PC-9 (cell line): ENCODE data around the gene SFRP5.

Source experiments
- CTCF ChIP-seq: fragments of 200-600 bp; sonication (generic); conservative IDR thresholded peaks from 2 replicates; pipeline ENCODE4 v1.6.1; 2017; ENCODE audit warnings: mixed run types, antibody characterized with exemption, mild to moderate bottlenecking, moderate library complexity
- EZH2 ChIP-seq: fragments of 200-600 bp; sonication (generic); IDR thresholded peaks from 2 replicates; pipeline ENCODE4 v1.8.0; 2017; ENCODE audit warnings: antibody characterized with exemption, low read depth

DNA sequence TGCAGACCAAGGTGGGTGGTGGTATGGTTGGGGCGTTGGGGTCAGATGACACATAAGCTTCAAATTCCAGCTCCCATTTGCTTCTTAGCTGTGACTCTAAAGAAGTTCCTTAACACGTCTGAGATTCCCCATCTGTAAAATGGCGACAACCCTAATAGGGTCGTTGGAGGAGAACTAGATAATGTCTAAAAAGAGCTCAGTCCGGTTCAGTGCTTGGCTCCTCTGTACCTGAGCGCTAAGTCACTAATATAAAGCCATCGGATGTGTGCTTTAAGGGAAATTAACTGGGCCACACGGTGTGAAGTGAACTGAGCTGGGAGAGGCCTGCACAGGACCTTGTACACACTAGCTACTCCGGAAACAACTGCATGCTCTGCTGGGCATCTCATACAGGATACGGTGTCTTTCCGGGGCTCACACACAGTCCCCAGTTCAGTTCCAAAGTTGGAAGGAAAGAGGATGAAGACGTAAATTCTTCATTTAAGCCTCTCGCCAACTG lies 35.3 kb downstream of the SFRP5 start:
- no peak for TF ChIP-seq CTCF
- TF ChIP-seq EZH2: no peak
